ENCODE measurements around the gene MED19. TPM values are rescaled to one million over a fixed set of nuclear protein-coding genes. Genes with fewer than 3 reads are reported as not detected.
"Not testable (repeated sequence)": the region's sequence is repeated elsewhere in the genome, so short reads cannot be mapped to it uniquely, and the experiment has no call there.

The MED19 gene
- total RNA-seq, 2 donors from 2014 or later = 11.1 to 11.9 TPM

GRCh38 chr11:57735619-57736298 lies 23.7 kb upstream of the MED19 start:
- no peaks in the 10 kb centered on the region for H3K9me3 ChIP-seq
- H3K36me3 ChIP-seq = peaks cover 5% of the 10 kb centered on the region
- H3K4me1 ChIP-seq (ENCODE audit: control insufficient read depth in 1 of 2, low read depth in 2 of 2) = peaks cover 0 to 4% of the 10 kb centered on the region in 2 donors
- no peak for ATAC-seq (ENCODE audit: insufficient number of reproducible peaks, low FRiP score, low read depth)
- H3K27ac ChIP-seq = no peak overlapping the region
- H3K4me3 ChIP-seq = no peak overlapping the region
- no peaks in the 10 kb centered on the region for H3K27me3 ChIP-seq (replicated peaks; ENCODE audit: insufficient read depth)
- DNase-seq (ENCODE audit: low spot score) = no peak
- TF ChIP-seq, protein P1, sequence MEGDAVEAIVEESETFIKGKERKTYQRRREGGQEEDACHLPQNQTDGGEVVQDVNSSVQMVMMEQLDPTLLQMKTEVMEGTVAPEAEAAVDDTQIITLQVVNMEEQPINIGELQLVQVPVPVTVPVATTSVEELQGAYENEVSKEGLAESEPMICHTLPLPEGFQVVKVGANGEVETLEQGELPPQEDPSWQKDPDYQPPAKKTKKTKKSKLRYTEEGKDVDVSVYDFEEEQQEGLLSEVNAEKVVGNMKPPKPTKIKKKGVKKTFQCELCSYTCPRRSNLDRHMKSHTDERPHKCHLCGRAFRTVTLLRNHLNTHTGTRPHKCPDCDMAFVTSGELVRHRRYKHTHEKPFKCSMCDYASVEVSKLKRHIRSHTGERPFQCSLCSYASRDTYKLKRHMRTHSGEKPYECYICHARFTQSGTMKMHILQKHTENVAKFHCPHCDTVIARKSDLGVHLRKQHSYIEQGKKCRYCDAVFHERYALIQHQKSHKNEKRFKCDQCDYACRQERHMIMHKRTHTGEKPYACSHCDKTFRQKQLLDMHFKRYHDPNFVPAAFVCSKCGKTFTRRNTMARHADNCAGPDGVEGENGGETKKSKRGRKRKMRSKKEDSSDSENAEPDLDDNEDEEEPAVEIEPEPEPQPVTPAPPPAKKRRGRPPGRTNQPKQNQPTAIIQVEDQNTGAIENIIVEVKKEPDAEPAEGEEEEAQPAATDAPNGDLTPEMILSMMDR (IDR thresholded peaks at IDR 0.05) = no peak

- DNase-seq (ENCODE audit: low spot score) = no peak
- no peak for ATAC-seq (ENCODE audit: insufficient number of reproducible peaks, low FRiP score, low read depth)
- no peak overlapping the region for H3K4me3 ChIP-seq
- no peaks in the 10 kb centered on the region for H3K4me1 ChIP-seq (ENCODE audit: control insufficient read depth in 1 of 2, low read depth in 2 of 2)
- no peaks in the 10 kb centered on the region for H3K27me3 ChIP-seq (replicated peaks; ENCODE audit: insufficient read depth)
- H3K27ac ChIP-seq = no peak overlapping the region
- TF ChIP-seq, protein P1 (IDR thresholded peaks at IDR 0.05) = no peak
- no peaks in the 10 kb centered on the region for H3K36me3 ChIP-seq
- no peaks in the 10 kb centered on the region for H3K9me3 ChIP-seq
Observed at GRCh38 chr11:57732661-57733060, 20.6 kb upstream of the MED19 start.

DNA sequence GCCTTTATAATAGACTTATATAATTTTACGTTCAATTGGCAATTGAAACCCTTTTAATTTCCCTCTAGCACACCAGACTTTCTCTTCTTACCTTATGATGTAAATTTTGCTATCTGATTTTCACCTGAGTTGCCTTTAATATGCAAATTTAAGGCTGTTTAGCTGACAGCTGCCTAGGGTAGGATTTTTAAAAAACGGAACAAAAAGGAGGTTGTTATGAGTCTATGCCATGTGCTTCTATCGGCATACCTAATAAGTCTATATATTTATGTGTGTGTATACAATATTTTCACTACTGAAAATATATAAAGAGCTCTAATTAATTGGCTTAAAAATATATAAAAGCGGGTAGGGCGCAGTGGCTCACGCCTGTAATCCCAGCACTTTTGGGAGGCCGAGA lies 17.5 kb upstream of the MED19 start:
- Histone ChIP-seq H3K27ac (no peak overlapping the region), H3K9me3 (no peaks in the 10 kb centered on the region), H3K36me3 (no peaks in the 10 kb centered on the region), H3K4me1 (ENCODE audit: control insufficient read depth in 1 of 2, low read depth in 2 of 2) (no peaks in the 10 kb centered on the region), H3K27me3 (replicated peaks; ENCODE audit: insufficient read depth) (no peaks in the 10 kb centered on the region), H3K4me3 (no peak overlapping the region)
- ATAC-seq (ENCODE audit: insufficient number of reproducible peaks, low FRiP score, low read depth) = no peak
- TF ChIP-seq, protein P1 (IDR thresholded peaks at IDR 0.05) = no peak
- no peak for DNase-seq (ENCODE audit: low spot score)

DNA sequence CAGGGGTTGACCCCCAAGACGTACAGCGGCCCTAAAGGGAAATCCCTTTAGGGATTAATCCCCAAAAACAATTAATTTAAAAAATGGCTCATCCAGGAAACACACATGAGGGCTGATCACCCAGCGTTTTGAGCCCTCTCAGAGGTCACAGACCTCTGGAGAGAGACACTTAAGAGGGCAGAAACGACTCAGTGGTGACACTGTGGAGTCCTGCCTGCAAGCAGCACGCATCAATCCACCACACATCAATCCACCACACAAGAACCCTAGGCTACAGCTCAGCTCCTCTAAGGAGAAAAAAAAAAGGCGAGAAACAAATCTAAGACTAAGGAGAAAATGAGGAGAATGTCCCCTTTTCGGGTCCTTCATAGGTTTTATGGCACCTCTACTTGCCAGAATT lies 16.8 kb upstream of the MED19 start:
- no peaks in the 10 kb centered on the region for H3K27me3 ChIP-seq (replicated peaks; ENCODE audit: insufficient read depth)

GRCh38 chr11:57727185-57727584 lies 15.2 kb upstream of the MED19 start:
- no peaks in the 10 kb centered on the region for H3K4me1 ChIP-seq (ENCODE audit: control insufficient read depth in 1 of 2, low read depth in 2 of 2)
- ATAC-seq (ENCODE audit: insufficient number of reproducible peaks, low FRiP score, low read depth) (no peak), DNase-seq (ENCODE audit: low spot score) (no peak)
- no peaks in the 10 kb centered on the region for H3K27me3 ChIP-seq (replicated peaks; ENCODE audit: insufficient read depth)
- H3K9me3 ChIP-seq = no peaks in the 10 kb centered on the region
- TF ChIP-seq, protein P1 (IDR thresholded peaks at IDR 0.05) = no peak
- no peak overlapping the region for H3K4me3 ChIP-seq
- H3K27ac ChIP-seq = no peak overlapping the region
- H3K36me3 ChIP-seq = peaks cover 1% of the 10 kb centered on the region

More for the DNA sequence above, 16.8 kb upstream of the MED19 start:
- H3K4me1 ChIP-seq (ENCODE audit: control insufficient read depth in 1 of 2, low read depth in 2 of 2) = no peaks in the 10 kb centered on the region
- ATAC-seq (ENCODE audit: insufficient number of reproducible peaks, low FRiP score, low read depth) = no peak
- H3K4me3 ChIP-seq = no peak overlapping the region
- no peak overlapping the region for H3K27ac ChIP-seq
- H3K36me3 ChIP-seq = no peaks in the 10 kb centered on the region
- TF ChIP-seq, protein P1 (IDR thresholded peaks at IDR 0.05) = no peak
- H3K9me3 ChIP-seq = no peaks in the 10 kb centered on the region
- no peak for DNase-seq (ENCODE audit: low spot score)

GRCh38 chr11:57716726-57717125 lies 4.7 kb upstream of the MED19 start:
- H3K27ac ChIP-seq; H3K4me3 ChIP-seq; H3K9me3 ChIP-seq; H3K27me3 ChIP-seq (replicated peaks; ENCODE audit: insufficient read depth); DNase-seq (ENCODE audit: low spot score); H3K36me3 ChIP-seq; ATAC-seq (ENCODE audit: insufficient number of reproducible peaks, low FRiP score, low read depth): not testable (repeated sequence)
- peaks cover 9 to 20% of the 10 kb centered on the region in 2 donors for H3K4me1 ChIP-seq (ENCODE audit: control insufficient read depth in 1 of 2, low read depth in 2 of 2)

Measured in thoracic aorta (tissue), 2 donors.